H1 (cell line): ENCODE results near the gene APOL2. TPM values are rescaled to one million over a fixed set of nuclear protein-coding genes. Genes with fewer than 3 reads are reported as not detected.

Experiments
- CTCF ChIA-PET: fragments of 300-600 bp; sonication (Branson Sonifier 250); formaldehyde crosslinking; loops from one replicate; lab custom pipeline; 2021; ENCODE audit not compliant: partially characterized antibody; lab: Charles Lee
- POLR2A ChIA-PET: fragments of 300-600 bp; sonication (Branson Sonifier 250); formaldehyde crosslinking; loops from one replicate; lab custom pipeline; 2021; ENCODE audit warnings: inconsistent platforms; ENCODE audit not compliant: partially characterized antibody; lab: Charles Lee
- DNase-seq, 2 experiments: peaks; one replicate each; pipeline versions ENCODE4 v3.0.0 to v3.0.0-alpha.2; 2010 to 2022; ENCODE audit warnings: low spot score in 2 of 2, low read depth in 1 of 2, mixed read lengths in 1 of 2
- FAIRE-seq: peaks from 2 replicates; lab custom pipeline; 2011; peaks lifted over from hg19 to GRCh38; lab: Jason Lieb, UNC
- H2AFZ ChIP-seq: 2 replicates; pipeline ENCODE4 v1.8.1; 2012; ENCODE audit warnings: low read length, inconsistent platforms
- H2AK5ac ChIP-seq: 2 replicates; pipeline ENCODE4 v1.6.1; 2013; ENCODE audit warnings: low read depth, low read length
- H2BK120ac ChIP-seq: replicated peaks from 2 replicates; pipeline ENCODE3; 2013; ENCODE audit warnings: low read depth, low read length, inconsistent platforms
- H2BK12ac ChIP-seq: 2 replicates; pipeline ENCODE4 v1.6.1; 2013; ENCODE audit warnings: low read depth, low read length
- H2BK15ac ChIP-seq: 2 replicates; pipeline ENCODE4 v1.6.1; 2013; ENCODE audit warnings: low read length
- H2BK20ac ChIP-seq: 2 replicates; pipeline ENCODE4 v1.6.1; 2013; ENCODE audit warnings: low read length
- H2BK5ac ChIP-seq: 2 replicates; pipeline ENCODE4 v1.6.1; 2013; ENCODE audit warnings: low read depth, low read length
- H3K14ac ChIP-seq: 2 replicates; pipeline ENCODE4 v1.6.1; 2013; ENCODE audit warnings: inconsistent platforms; ENCODE audit not compliant: insufficient read length
- H3K18ac ChIP-seq: 2 replicates; pipeline ENCODE4 v1.6.1; 2013; ENCODE audit warnings: low read length; ENCODE audit errors: extremely low read depth
- H3K23ac ChIP-seq: 2 replicates; pipeline ENCODE4 v1.6.1; 2013; ENCODE audit warnings: inconsistent platforms; ENCODE audit not compliant: insufficient read length
- H3K23me2 ChIP-seq: 2 replicates; pipeline ENCODE4 v1.6.1; 2013; ENCODE audit warnings: low read depth, low read length
- H3K27ac ChIP-seq: 2 replicates; pipeline ENCODE4 v1.6.1; 2011; ENCODE audit warnings: low read depth, low read length, inconsistent platforms
- H3K27me3 ChIP-seq, 4 experiments: replicated peaks in 1 of 4; 1 replicate in 1 of 4; 2 replicates in 3 of 4; pipeline versions ENCODE4 v1.6.1 to v1.8.1; 2011 to 2013; ENCODE audit warnings: low read length in 3 of 4, mild to moderate bottlenecking in 3 of 4, inconsistent platforms in 2 of 4, mixed read lengths in 2 of 4, moderate library complexity in 1 of 4; ENCODE audit not compliant: control insufficient read depth in 3 of 4, insufficient read depth in 3 of 4; ENCODE audit errors: extremely low read depth in 1 of 4
- H3K36me3 ChIP-seq, 4 experiments: 2 replicates each; pipeline versions ENCODE4 v1.6.1 to v1.8.1; 2011 to 2013; ENCODE audit warnings: mild to moderate bottlenecking in 4 of 4, low read length in 3 of 4, moderate library complexity in 2 of 4, control low read depth in 1 of 4, inconsistent platforms in 1 of 4; ENCODE audit not compliant: insufficient read depth in 4 of 4, control insufficient read depth in 2 of 4
- H3K4ac ChIP-seq: replicated peaks from 2 replicates; pipeline ENCODE3; 2013; ENCODE audit warnings: low read length, low read depth, mixed read lengths, inconsistent platforms; ENCODE audit not compliant: insufficient read length
- H3K4me1 ChIP-seq, 4 experiments: replicated peaks in 1 of 4; 1 replicate in 1 of 4; 2 replicates in 3 of 4; pipeline versions ENCODE4 v1.6.1 to v1.8.1; 2011 to 2013; ENCODE audit warnings: low read length in 3 of 4, inconsistent platforms in 2 of 4, mixed read lengths in 1 of 4; ENCODE audit not compliant: insufficient read depth in 4 of 4, control insufficient read depth in 3 of 4
- H3K4me2 ChIP-seq, 2 experiments: 2 replicates each; pipeline versions ENCODE4 v1.6.1 to v1.8.1; 2011 to 2013; ENCODE audit warnings: low read depth in 2 of 2, low read length in 2 of 2, control low read depth in 1 of 2, inconsistent platforms in 1 of 2, mild to moderate bottlenecking in 1 of 2; ENCODE audit not compliant: insufficient read depth in 1 of 2
- H3K4me3 ChIP-seq, 4 experiments: fragments of 200-600, 300-600 bp in 1 of 4; sonication (generic), shearing (Covaris generic), sonication (Bioruptor Twin) in 1 of 4; 2 replicates each; pipeline versions ENCODE4 v1.5.1 to v1.8.1; 2011 to 2016; ENCODE audit warnings: low read length in 4 of 4, low read depth in 3 of 4, control low read depth in 2 of 4, inconsistent platforms in 2 of 4, mild to moderate bottlenecking in 2 of 4, mixed read lengths in 1 of 4, moderate library complexity in 1 of 4; ENCODE audit not compliant: insufficient read depth in 2 of 4; ENCODE audit errors: extremely low read depth in 1 of 4
- H3K56ac ChIP-seq: replicated peaks from 2 replicates; pipeline ENCODE3; 2013; ENCODE audit warnings: low read depth, mild to moderate bottlenecking, mixed read lengths, low read length, inconsistent platforms; ENCODE audit not compliant: insufficient read length
- H3K79me1 ChIP-seq: 2 replicates; pipeline ENCODE4 v1.6.1; 2013; ENCODE audit warnings: low read depth, low read length, control low read depth
- H3K79me2 ChIP-seq, 2 experiments: 2 replicates each; pipeline versions ENCODE4 v1.6.1 to v1.8.1; 2012 to 2013; ENCODE audit warnings: low read length in 2 of 2, mild to moderate bottlenecking in 2 of 2, inconsistent platforms in 1 of 2; ENCODE audit not compliant: insufficient read depth in 2 of 2, control insufficient read depth in 1 of 2
- H3K9ac ChIP-seq, 4 experiments: replicated peaks in 1 of 4; 1 replicate in 1 of 4; 2 replicates in 3 of 4; pipeline versions ENCODE4 v1.6.1 to v1.8.1; 2011 to 2013; ENCODE audit warnings: low read depth in 3 of 4, low read length in 3 of 4, control low read depth in 2 of 4, mild to moderate bottlenecking in 2 of 4, moderate library complexity in 2 of 4, inconsistent platforms in 1 of 4; ENCODE audit errors: extremely low read depth in 1 of 4
- H3K9me3 ChIP-seq, 2 experiments: 2 replicates each; pipeline versions ENCODE4 v1.6.1 to v1.8.1; 2012 to 2013; ENCODE audit warnings: mild to moderate bottlenecking in 2 of 2, moderate library complexity in 2 of 2, control low read depth in 1 of 2, inconsistent platforms in 1 of 2, low read depth in 1 of 2, low read length in 1 of 2, mixed read lengths in 1 of 2; ENCODE audit not compliant: insufficient read depth in 2 of 2
- H4K20me1 ChIP-seq, 2 experiments: replicated peaks in 1 of 2; 2 replicates each; pipeline versions ENCODE3 to v1.8.1; 2011 to 2013; ENCODE audit warnings: inconsistent platforms in 2 of 2, low read length in 2 of 2, mild to moderate bottlenecking in 1 of 2; ENCODE audit not compliant: insufficient read depth in 2 of 2, control insufficient read depth in 1 of 2
- H4K5ac ChIP-seq: 2 replicates; pipeline ENCODE4 v1.6.1; 2013; ENCODE audit warnings: low read length, low read depth, mixed read lengths, inconsistent platforms; ENCODE audit not compliant: insufficient read length
- H4K8ac ChIP-seq: 2 replicates; pipeline ENCODE4 v1.8.0; 2013; ENCODE audit warnings: mild to moderate bottlenecking, moderate library complexity, low read length, inconsistent platforms; ENCODE audit not compliant: insufficient read depth; ENCODE audit errors: extremely low read depth
- H4K91ac ChIP-seq: replicated peaks from 2 replicates; pipeline ENCODE3; 2013; ENCODE audit warnings: low read length, mixed read lengths, inconsistent platforms; ENCODE audit not compliant: insufficient read length
- EP300 ChIP-seq, 2 experiments: IDR thresholded peaks; 1 replicate in 1 of 2; 2 replicates in 1 of 2; pipeline ENCODE4 v1.6.1; 2011 to 2012; ENCODE audit warnings: low read depth in 2 of 2, low read length in 2 of 2, mild to moderate bottlenecking in 2 of 2, borderline replicate concordance in 1 of 2, inconsistent platforms in 1 of 2, moderate library complexity in 1 of 2
- TAF1 ChIP-seq: IDR thresholded peaks from 2 replicates; pipeline ENCODE4 v1.6.1; 2011; ENCODE audit warnings: mild to moderate bottlenecking, low read depth, low read length
- WGBS, 2 experiments: shearing (Covaris generic) in 1 of 2; methylation state at CpG; one replicate each; pipeline versions ENCODE4 v1.1.6 to v1.1.7; 2013 to 2015; ENCODE audit warnings: low lambda C conversion rate in 2 of 2, mixed read lengths in 2 of 2, inconsistent platforms in 1 of 2, low coverage in 1 of 2, missing lambda C conversion rate in 1 of 2; ENCODE audit not compliant: insufficient replicate concordance in 2 of 2, insufficient coverage in 1 of 2, insufficient read length in 1 of 2; ENCODE audit errors: extremely low coverage in 1 of 2, missing lambda C conversion rate in 1 of 2; 5-methylcytosine and 5-hydroxymethylcytosine counted together
- polyA plus RNA-seq, 7 experiments: library from polyadenylated mRNA; depleted of rRNA in 3 of 7; stranded (reverse) in 5 of 7; unstranded in 2 of 7; fragments of >200 nt in 5 of 7; fragments of 200-250 nt in 2 of 7; gene quantifications; 1 replicate in 5 of 7; 2 replicates in 1 of 7; 4 replicates in 1 of 7; pipeline versions ENCODE4 v1.2.1 to v1.2.3, GENCODE V29; 2011 to 2013; ENCODE audit warnings: missing spikeins in 2 of 7, mixed read lengths in 2 of 7
- total RNA-seq: library from RNA; stranded (reverse); fragmentation: NEBNext Ultra II Directional; extraction: Animal tissue kit (Norgen Biotek cat#: 25700); gene quantifications from 2 replicates; pipeline ENCODE4 v1.2.1, GENCODE V29; 2021

The APOL2 gene
- total and polyA plus RNA-seq, 2 of the 8 experiments (the other 6 are each of a cell fraction or from before 2014, with no cell fraction given) = 8.1 to 11.0 TPM

GRCh38 chr22:36199001-36199551, 40.3 kb downstream of the APOL2 start:
- H3K14ac ChIP-seq = no peak overlapping the region
- H3K4ac ChIP-seq = no peak overlapping the region
- no peak overlapping the region for H3K9ac ChIP-seq
- H4K5ac ChIP-seq = no peak overlapping the region
- no peak for FAIRE-seq
- TF ChIP-seq EP300 (IDR thresholded peaks at IDR 0.05; ENCODE audit: borderline replicate concordance in 1 of 2, low read depth in 2 of 2, low read length in 2 of 2) (no peak), TAF1 (no peak)
- TF ChIP-seq, all 59 proteins: peak for 0
- no peak overlapping the region for H3K4me2 ChIP-seq
- H4K91ac ChIP-seq = no peak overlapping the region
- ChIA-PET POLR2A (interaction anchor here (1.8 kb wide), 1 partner anchor 38 kb away, joined by 3 read pairs; no protein-coding TSS in a partner anchor), CTCF (interaction anchor here (0.6 to 1.8 kb wide), 9 partner anchors 9 to 401 kb away, joined by 3 to 5 read pairs (median 4); partner anchors contain the start of gene APOL2)
- no peaks in the 10 kb centered on the region for H4K20me1 ChIP-seq
- H3K9me3 ChIP-seq = no peaks in the 10 kb centered on the region
- no peak overlapping the region for H2BK120ac ChIP-seq
- H3K27ac ChIP-seq = no peak overlapping the region
- peaks cover 0 to 11% (median 9%) of the 10 kb centered on the region in 4 experiments; a peak in 6 of 7 replicates for H3K4me1 ChIP-seq
- H3K36me3 ChIP-seq = no peaks in the 10 kb centered on the region
- no peaks in the 10 kb centered on the region for H3K79me2 ChIP-seq
- no peak overlapping the region for H2AK5ac ChIP-seq
- no peak overlapping the region for H2BK20ac ChIP-seq
- H3K18ac ChIP-seq = no peak overlapping the region
- DNase-seq = no peak
- no peak overlapping the region for H2BK5ac ChIP-seq
- no peak overlapping the region for H2BK15ac ChIP-seq
- H2AFZ ChIP-seq = no peak overlapping the region
- no peak overlapping the region for H3K23ac ChIP-seq
- H4K8ac ChIP-seq = no peak overlapping the region
- H3K4me3 ChIP-seq = no peak overlapping the region
- H3K56ac ChIP-seq = no peak overlapping the region
- H3K79me1 ChIP-seq = no peaks in the 10 kb centered on the region
- H3K23me2 ChIP-seq = no peaks in the 10 kb centered on the region
- 86% methylated on average over 5 of the region's 5 CpGs; no CpG with 5 or more reads in 1 of the 2 experiments for WGBS, 2 experiments
- no peak overlapping the region for H2BK12ac ChIP-seq
- H3K27me3 ChIP-seq = no peaks in the 10 kb centered on the region
